ENCODE results near the gene LY9. TPM values are rescaled to one million over a fixed set of nuclear protein-coding genes. Genes with fewer than 3 reads are reported as not detected.

Gene LY9, protein sequence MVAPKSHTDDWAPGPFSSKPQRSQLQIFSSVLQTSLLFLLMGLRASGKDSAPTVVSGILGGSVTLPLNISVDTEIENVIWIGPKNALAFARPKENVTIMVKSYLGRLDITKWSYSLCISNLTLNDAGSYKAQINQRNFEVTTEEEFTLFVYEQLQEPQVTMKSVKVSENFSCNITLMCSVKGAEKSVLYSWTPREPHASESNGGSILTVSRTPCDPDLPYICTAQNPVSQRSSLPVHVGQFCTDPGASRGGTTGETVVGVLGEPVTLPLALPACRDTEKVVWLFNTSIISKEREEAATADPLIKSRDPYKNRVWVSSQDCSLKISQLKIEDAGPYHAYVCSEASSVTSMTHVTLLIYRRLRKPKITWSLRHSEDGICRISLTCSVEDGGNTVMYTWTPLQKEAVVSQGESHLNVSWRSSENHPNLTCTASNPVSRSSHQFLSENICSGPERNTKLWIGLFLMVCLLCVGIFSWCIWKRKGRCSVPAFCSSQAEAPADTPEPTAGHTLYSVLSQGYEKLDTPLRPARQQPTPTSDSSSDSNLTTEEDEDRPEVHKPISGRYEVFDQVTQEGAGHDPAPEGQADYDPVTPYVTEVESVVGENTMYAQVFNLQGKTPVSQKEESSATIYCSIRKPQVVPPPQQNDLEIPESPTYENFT
- polyA plus RNA-seq (2014; cell fraction: cytosol; rRNA removed), result not detected in 2 replicates
- not detected in 2 replicates for polyA plus RNA-seq (2014; cell fraction: nucleus; rRNA removed)

DNA sequence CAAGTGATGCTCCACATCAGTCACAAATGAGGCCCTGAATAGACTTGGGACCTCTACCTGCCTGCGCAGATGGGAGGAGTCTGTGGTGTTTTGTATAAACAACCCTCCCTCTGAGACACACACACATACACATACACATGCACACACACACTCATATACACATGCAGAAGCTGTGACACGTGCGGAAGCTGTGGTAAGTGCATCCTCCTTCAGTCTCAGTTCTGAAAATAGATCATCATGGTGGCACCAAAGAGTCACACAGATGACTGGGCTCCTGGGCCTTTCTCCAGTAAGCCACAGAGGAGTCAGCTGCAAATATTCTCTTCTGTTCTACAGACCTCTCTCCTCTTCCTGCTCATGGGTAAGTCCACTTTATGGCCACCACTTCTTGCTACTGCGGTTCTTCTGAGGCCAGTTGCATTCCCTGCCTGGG is at the start of gene LY9:
TSS of gene LY9 (plus strand) at position 224 of the 433 bp plus-strand sequence. CDS start at position 238, 14 bp downstream.
- no peak for DNase-seq (ENCODE audit: low spot score)

DNA sequence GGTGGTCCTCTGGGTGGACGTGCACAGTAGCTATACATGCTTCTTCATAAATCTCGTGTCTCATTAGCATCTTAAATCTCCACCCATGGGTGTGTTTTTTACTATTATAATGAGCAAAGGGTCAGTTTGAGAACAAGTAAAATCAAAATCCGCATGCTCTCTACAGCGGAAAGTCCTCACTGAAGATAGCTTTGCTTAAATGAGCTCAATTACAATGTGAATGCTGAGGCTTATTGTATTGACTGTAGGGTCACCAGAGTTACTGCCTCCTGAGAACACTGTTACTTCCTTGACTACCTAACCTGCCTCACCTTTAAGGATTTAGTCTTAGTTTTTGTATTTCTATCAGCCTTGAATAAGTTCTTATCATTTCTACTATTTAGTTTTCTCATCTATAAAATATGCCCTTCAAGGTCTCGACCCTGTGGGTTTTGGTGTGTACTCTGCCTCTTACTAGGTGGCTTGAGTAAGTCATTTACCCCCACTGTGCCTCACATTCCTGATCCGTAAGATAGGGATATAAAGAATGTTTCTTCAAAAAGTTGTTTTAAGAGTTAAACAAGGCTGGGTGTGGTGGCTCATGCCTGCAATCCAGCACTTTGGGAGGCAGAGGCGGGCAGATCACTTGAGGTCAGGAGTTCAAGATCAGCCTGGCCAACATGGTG is 49.0 kb upstream of the LY9 start:
- DNase-seq (ENCODE audit: low spot score), result no peak

DNA sequence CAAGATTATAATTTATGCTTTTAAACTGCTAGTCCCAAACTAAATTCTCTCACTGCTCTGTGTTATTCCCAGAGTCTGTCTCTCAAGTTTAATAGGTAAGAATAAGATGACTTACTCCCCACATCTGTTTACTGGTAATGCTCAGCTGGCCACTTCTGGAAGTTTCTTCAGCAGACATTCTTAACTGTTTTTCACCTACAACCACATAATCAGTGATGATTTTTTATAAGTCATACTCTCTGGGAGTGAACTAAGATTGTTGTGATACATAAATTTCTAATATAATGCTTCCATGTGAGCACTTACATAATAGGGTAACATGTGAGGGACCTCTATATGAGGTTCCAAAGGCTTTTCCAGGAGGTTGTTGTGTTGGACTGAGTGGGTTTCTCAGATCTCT is 48.3 kb upstream of the LY9 start:
- no peak for DNase-seq (ENCODE audit: low spot score)

DNA sequence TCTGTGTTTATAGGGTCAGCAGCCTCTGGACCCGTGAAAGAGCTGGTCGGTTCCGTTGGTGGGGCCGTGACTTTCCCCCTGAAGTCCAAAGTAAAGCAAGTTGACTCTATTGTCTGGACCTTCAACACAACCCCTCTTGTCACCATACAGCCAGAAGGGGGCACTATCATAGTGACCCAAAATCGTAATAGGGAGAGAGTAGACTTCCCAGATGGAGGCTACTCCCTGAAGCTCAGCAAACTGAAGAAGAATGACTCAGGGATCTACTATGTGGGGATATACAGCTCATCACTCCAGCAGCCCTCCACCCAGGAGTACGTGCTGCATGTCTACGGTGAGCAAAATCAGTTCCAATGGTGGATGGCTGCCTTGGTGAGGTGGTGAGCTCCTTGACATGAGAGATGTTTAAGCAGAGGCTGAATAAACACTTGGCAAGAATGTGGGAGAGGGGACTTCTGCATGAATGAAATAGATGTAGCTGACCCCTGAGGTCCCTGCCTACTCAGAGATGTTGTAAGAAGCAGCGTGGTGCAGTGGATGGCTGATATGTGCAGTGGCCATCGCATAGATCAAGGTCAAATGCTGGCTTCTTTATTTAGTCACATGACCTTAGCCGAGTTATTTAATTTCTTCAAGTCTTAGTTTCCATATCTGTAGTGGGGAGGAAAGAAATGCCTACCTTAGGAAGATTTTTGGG is 47.6 kb upstream of the LY9 start:
- no peak for DNase-seq (ENCODE audit: low spot score)

DNA sequence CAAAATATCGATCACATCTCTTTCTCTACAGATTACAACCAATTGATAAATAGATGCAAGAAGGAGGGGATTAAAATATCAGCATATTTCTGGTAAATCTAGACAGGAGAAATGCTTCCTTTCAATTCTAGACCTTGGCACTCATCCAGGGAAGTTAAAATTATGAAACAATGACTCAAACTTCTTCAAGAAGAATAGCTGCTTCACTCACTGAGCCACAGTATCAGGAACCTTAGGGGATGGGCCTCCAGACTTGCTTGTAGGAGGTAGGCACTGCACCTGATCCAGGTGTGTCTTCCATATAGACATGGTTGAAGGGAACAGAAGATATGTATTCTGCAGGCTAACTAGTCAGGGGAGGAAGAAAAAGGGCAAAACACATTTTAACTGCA is 47.1 kb upstream of the LY9 start:
- DNase-seq (ENCODE audit: low spot score), result no peak

DNA sequence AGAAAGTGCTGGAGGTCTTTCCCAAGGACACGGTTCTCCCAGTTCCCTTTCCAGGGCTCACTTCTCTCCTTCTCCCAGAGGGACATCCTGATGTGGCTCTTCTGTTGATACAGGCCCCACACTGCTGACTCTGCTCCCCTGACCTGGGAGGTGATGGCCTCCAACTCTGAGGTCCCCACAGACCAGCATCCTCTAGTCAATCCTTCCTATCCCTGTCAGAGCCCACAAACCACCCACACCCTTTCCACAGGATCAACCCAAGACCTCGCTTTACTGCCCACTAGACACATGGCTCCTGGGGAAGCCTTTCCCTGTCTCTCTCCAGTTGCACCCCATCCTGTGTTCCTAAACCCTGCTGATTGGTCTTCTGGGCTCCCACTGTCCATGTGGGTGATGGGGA is 45.4 kb upstream of the LY9 start:
- DNase-seq (ENCODE audit: low spot score), result no peak

DNA sequence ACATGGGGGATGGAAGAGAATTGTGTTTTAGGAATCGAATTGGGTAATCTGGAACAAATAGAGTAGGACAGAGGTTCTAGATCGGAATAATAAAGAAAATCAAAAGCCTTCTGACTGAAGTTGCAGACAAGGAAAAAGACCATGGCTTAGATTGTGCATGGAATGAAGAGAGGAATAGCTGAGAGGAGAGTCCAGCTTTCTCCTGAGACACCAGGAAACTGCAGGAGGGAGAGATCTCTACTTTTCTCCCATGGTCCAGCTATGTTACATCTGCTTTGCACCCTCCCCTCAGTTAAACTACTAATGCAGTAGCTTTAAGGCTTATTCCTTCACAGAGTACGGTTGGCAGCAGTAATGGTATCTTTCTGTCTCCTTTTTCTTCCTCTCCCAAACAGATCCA is 43.6 kb upstream of the LY9 start:
- no peak for DNase-seq (ENCODE audit: low spot score)

DNA sequence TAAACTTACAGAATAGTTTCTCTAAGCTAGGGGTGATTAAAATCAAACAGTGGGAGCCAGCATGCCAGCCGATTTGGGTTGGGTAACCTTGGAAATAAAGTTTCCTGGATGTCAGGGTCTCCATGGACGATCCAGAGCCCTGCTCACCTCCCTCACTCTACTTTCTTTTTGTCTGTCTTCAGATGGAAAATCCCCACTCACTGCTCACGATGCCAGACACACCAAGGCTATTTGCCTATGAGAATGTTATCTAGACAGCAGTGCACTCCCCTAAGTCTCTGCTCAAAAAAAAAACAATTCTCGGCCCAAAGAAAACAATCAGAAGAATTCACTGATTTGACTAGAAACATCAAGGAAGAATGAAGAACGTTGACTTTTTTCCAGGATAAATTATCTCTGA is 43.0 kb upstream of the LY9 start:
- no peak for DNase-seq (ENCODE audit: low spot score)

DNA sequence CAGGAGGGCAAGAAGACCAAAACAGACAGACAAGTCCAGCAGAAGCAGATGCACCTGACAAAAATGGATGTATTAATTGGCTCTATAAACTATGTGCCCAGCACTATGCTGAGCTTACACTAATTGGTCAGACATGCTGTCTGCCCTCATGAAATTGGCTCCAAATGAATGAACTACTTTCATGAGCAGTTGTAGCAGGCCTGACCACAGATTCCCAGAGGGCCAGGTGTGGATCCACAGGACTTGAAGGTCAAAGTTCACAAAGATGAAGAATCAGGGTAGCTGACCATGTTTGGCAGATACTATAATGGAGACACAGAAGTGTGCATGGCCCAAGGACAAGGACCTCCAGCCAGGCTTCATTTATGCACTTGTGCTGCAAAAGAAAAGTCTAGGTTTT is 42.4 kb upstream of the LY9 start:
- no peak for DNase-seq (ENCODE audit: low spot score)

DNA sequence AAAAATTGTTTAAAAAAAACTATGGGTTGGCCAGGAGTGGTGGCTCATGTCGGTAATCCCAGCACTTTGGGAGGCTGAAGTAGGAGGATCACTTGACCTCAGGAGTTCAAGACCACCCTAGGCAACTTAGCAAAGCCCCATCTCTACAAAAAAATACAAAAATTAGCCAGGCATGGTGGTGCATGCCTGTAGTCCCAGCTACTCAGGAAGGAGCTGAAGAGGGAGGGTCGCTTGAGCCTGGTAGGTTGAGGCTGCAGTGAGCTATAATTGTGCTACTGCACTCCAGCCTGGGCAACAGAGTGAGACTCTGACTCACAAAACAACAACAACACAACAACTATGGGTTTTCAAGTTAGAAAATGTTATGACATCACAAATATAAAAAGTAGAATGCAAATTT is 40.5 kb upstream of the LY9 start:
- DNase-seq (ENCODE audit: low spot score), result no peak

DNA sequence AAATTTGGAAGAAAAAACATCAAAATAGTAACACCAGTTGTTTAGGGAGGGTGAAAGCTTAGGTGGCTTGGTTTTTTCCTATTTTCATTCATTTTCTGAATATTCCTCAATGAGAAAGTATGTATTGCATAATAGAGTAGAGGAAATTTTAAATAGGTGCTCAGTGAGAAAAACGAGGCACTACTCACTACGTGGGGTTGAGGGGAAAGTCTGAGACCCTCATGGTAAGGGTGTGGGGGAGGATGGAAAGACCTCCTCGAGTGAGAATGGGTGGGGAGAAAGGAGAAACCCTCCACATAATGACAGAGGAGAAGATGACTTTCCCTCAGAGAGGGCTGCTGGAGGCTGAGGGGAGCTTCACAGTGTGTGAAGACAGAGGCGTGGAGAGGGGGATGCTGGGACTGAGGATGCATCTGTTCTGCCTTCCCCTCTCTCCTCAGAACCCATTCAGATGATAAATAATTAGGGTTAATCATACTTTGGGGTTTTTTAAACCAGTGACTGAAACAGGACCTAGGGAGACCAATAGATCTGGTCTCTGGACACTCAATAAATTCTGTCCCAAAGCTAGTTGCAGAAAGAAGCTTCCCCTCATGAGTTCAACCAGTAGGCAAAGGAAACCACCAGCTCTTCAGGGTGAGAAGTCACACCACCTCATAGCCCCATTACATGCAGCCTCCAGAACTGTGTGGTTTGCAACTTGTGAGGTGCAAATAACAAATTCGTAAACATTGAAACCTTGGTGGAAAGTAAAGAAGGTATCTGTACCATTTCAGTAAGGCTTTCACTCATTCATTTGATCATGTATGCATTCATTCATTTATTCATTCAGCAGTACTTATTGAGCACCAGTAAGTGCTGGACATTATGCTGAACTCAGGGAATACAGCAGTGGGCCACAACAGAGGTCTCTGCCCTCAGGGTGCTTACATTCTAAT is 39.8 kb upstream of the LY9 start:
- no peak for DNase-seq (ENCODE audit: low spot score)

DNA sequence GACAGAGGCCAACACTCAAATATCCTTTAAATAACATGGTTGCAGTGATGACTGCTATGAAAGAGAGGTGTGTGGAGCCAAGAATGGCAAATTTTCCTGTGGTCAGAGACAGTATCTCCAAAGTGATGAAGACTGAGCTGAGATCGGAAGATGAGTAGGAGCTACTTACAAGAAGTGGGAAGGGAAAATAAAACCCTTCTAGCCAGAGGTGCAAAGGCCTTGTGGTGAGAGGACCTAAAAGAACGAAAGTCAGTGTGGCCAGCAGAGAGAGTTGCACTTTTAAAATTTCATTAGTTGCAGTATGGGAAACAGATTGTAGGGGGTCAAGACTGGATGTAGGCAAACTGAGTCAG is 39.1 kb upstream of the LY9 start:
- DNase-seq (ENCODE audit: low spot score), result no peak

DNA sequence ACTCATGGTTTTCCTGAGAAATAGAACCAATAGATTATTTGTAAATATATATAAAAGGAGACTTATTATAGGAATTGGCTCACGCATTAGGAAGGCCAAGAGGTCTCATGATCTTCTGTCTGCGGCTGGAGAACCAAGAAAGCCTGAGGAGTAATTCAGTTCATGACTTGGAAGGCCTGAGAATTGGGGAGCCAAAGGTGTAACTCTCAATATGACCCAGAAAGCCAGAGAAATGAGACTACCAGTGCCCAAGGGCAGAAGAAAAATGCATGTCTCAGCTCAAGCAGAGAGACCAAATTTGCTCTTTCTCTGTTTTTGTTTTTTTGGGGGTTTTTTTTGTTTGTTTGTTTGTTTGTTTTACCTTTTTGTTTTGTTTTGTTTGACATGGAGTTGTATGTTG is 37.5 kb upstream of the LY9 start:
- no peak for DNase-seq (ENCODE audit: low spot score)

DNA sequence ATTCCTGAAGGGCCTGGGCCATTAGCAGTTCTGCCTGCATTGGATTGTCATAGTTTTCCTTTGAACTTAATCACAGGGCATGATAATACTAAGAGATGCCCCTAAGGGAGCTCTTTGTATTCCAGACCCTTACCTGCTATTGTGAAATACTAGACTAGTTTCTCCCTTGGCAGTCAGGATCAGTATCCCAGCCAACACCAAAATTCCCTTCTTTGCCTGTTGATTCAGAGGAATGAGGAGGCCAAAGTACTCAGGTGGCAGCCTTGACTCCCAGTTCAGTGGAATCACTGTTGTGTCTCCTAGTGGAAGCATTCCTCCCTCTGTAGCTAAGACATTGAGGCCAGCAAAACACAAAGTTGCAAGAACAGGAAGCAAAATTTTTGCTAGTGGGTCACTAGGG is 36.2 kb upstream of the LY9 start:
- no peak for DNase-seq (ENCODE audit: low spot score)

DNA sequence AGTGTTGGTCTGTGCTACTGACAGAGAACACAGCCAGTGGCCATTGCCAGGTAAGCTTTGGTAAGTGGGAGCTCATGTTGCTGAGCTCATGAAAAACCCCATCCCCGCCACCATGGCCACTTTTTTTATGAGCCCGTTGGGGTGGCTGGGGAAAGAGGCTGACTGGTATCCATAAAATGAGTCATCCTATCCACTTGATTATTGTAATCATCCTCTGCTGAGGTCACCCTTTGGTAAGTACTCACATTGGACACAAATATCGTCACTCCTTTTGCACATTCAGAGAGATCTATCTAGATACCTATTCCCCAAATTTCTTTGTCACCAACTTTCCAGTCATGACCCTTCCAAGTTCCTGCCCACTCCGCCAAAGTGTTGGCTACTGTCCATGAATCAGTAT is 34.9 kb upstream of the LY9 start:
- DNase-seq (ENCODE audit: low spot score), result no peak

DNA sequence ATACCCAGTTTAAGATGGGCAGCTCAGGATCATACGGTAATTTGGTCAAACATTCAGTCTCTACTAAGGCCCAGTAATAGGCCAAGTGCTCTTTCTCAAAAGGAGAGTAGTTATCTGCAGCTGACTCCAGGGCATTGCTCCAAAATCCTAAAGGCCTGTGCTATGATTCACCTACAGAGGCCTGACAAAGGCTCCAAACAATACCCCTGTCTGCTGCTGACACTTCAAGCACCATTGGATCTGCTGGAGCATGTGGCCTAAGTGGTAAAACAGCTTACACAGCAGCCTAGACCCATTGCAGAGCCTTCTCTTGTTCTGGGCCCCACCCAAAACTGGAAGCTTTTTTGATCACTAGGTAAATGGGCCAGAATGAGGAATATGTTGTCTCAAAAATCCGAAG is 34.1 kb upstream of the LY9 start:
- no peak for DNase-seq (ENCODE audit: low spot score)

DNA sequence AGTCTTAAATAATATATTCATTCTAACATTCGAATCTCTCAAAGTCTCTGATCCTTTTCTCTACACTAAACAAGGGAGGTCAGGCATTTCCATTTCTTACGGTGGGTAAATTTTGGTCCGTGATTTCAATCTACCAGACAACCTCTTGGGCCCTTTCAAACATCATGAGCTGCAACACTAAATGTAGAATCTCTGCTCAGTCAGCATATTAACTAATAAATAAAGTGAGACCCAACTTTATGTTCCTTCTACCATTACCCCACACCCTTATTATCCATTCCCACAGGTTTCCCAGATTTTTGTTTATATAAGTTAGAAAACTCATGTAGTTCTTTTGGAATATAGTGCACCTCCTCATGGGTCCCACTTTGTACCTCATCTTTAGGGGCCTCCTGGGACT is 32.0 kb upstream of the LY9 start:
- no peak for DNase-seq (ENCODE audit: low spot score)

DNA sequence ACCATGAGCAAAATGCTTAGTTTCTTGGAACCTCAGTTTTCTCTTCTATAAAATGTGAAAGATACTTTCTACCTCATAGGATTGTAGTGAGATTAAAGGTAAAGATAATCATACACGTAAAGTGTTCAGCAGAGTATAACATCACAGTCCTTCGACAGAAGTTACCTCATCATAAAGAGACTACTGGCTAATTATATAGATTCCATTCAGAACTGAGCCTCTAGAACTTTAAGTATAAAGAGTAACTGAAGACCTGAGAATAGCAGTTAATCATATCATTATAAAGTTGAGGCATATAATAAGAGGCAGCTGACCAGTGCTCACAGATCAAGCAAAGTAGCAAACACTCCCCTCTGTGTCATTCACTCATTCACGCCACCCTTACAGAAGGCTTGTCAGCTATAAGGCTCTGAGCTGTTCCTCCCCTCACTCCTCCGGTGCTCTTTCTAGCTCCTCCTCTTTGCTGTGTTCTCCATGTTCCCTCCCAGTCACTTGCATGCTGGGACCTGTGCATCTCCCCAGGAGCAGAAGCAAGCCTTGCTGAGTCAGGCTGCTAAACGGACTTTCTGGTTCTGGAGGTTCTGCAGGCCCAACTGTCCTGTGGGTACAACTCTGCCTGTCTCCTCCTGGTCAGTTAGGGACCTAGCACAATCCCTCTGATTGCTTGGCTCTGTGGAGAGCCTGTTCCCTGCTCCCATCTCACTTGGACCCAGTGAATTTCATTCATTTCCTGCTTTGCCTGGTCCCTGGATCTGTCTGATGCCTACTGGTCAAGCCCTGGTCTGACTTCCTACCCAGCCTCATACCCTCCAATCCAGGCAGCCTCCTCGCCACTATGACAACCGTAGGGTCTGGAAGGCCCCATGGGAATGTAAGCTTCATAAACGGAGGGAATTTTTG is 28.3 kb upstream of the LY9 start:
- DNase-seq (ENCODE audit: low spot score), result no peak

DNA sequence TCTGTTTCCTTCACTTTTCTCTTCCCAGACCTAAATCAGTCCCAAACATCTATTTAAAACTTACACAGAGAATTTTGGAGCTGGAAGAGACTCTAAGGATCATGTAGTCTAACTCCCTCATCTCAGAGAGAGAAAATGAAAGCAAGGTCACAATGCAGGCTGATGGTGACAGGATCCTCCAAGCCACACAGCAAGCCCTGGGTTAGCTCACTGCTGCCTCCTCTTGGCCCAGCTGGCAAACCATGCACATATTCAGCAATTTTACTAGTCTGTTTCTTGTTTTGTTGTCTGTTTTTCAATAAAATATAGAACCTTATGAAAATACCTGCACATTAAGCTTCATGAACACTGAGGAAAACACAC is 27.7 kb upstream of the LY9 start:
- DNase-seq (ENCODE audit: low spot score), result no peak

DNA sequence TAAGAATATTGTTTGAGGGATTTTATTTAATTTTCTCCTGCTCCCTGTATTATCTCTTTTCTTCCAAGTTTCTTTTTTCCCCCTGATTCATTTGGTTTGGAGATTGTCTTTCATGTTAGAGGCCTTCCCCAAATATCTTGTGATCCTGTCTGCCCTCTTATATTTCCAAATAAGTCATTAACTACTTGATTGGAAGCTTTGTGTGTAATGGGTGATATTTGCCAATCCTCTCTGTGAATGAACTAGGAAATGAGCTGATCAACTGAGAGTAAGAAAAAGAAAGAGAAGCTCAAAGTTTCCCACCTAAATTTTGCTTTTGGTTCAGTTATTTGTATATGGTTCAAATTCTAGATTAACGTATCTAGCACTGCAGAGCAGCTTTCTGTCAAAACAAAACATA is 23.6 kb upstream of the LY9 start:
- no peak for DNase-seq (ENCODE audit: low spot score)
